EL (cell line): Measurements from ENCODE around the gene POFUT1.
A peak's percentile ranks its signal among the peaks of the same experiment; 100 is the strongest.
"Not testable (repeated sequence)": the region's sequence is repeated elsewhere in the genome, so short reads cannot be mapped to it uniquely, and the experiment has no call there.

Experiments
- DNase-seq: peaks from one replicate; pipeline ENCODE4 v3.0.0-alpha.2; 2016

Gene POFUT1

GRCh38 chr20:32207626-32208498 lies at the start of gene POFUT1, which contains the start of gene PLAGL2:
Gene POFUT1, plus strand, starts transcription at chr20:32207880. Its CDS starts 62 bp downstream, at chr20:32207942.
Gene PLAGL2, minus strand, starts transcription at chr20:32207743. Its CDS starts 5,565 bp downstream, at chr20:32202178.
- DNase-seq = peak; percentile 88

GRCh38 chr20:32158351-32158750 lies 49.3 kb upstream of the POFUT1 start:
- DNase-seq = no peak

DNA sequence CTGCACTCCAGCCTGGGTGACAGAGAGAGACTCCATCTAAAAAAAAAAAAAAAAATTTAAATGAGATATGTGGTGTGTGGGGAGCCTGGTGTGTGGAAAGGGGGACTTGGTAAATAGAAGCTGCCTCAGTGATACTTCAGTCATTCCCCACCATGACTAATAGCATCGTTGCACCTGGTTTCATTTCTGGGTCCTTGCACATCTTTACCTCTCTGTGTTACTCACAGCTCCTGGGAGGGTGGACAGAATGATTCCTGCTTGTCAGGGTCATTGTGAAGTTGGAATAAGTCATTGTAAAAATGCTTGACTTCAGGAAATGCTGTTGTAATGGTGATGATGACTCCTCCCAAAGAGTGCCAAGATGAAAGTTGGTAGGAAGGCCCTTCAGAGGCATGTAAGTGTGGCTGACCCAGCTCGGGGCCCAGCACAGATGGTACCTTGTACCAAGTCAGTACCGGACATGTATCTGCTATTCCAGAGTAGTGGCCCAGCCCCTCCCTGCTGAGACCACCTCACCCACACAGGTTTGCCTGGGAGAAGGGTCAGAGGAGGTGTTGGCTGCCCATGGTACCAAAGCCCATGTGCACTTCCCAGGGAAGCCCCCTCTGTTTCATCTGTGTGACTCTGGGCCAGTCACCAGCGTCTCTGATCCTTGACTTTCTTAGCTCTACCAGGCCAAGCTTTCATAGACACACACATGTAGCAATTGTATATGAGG lies 48.6 kb upstream of the POFUT1 start:
- DNase-seq = no peak

DNA sequence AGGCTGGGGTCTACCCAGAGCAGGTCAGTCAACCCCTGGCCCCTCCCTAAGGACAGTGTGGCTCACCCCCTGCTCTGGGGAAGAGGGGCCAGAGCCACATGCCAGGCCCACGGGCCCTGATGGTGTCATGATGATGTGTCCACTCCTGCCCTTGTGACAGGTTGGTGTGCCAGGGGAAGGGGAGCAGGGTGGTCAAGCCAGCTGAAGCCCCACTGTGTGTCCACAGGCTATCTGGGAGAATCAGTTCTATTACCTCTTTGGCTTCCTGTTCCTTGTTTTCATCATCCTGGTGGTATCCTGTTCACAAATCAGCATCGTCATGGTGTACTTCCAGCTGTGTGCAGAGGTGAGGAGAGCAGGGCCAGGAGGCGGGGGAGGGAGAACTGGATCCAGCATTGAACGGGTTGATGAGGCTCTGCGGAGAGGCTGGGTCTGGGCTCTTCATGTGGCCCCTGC lies 47.9 kb upstream of the POFUT1 start:
- no peak for DNase-seq

GRCh38 chr20:32160341-32160740 lies 47.3 kb upstream of the POFUT1 start:
- DNase-seq = no peak

DNA sequence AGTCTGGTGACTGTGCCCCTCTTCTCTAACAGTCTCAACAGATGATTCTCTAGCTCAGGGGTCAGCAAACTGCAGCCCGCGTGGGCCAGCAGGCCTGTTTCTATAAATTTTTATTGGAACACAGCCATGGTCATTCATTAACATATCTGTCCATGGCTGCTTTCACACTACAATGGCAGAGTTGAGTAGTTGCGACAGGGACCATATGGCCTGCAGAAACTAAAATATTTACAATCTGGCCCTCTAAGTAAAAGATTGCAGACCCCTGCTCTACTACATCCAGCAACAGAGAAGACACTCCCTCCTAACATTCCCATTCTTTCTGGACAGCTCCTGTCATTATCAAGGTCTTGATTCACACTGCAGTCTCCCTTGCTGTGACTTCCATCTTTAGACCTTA lies 45.3 kb upstream of the POFUT1 start:
- DNase-seq = no peak

GRCh38 chr20:32163951-32164350 lies 43.7 kb upstream of the POFUT1 start:
- DNase-seq = no peak

DNA sequence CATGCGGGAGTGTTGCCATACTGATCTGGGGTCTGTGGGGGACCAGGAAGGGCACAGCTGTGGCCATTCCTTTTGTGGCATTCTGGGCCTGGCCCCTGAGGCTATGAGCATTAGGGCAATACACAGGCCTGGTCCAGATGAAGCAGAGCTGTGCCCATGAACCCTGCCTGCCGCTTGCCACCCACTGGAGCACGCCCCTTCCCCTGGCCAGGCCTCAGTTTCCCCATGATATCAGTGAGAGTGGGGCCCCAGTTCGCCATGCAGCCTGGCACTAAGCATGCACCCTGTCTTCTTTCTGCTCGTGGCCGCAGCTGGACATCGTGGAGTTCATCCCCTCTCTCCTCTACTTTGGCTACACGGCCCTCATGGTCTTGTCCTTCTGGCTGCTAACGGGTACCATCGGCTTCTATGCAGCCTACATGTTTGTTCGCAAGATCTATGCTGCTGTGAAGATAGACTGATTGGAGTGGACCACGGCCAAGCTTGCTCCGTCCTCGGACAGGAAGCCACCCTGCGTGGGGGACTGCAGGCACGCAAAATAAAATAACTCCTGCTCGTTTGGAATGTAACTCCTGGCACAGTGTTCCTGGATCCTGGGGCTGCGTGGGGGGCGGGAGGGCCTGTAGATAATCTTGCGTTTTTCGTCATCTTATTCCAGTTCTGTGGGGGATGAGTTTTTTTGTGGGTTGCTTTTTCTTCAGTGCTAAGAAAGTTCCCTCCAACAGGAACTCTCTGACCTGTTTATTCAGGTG lies 42.5 kb upstream of the POFUT1 start:
- no peak for DNase-seq

GRCh38 chr20:32165836-32166545 lies 41.7 kb upstream of the POFUT1 start:
- DNase-seq = no peak

DNA sequence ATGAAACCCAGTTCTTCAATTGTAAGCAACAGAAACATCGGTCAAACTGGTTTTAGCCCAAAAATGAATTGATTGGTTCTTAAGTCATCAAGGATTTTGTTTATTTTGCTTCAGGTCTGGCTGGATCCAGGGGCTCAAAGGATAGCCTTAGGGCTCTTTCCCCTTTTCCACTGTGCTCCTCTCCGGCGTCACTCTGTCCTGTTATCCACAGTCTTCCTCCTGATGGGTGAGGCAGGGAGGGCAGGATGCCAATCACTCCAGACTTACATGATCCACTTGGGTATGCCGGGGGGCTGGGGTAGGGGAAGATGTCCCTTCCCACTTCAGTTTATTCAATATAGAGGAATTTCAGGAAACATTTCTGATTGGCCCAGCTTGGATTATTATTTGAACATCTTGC lies 40.1 kb upstream of the POFUT1 start:
- DNase-seq = no peak

GRCh38 chr20:32168184-32168910 lies 39.3 kb upstream of the POFUT1 start:
- peak; percentile 43 for DNase-seq

- not testable (repeated sequence) for DNase-seq
Measured at GRCh38 chr20:32177696-32178095, 30.0 kb upstream of the POFUT1 start.

DNA sequence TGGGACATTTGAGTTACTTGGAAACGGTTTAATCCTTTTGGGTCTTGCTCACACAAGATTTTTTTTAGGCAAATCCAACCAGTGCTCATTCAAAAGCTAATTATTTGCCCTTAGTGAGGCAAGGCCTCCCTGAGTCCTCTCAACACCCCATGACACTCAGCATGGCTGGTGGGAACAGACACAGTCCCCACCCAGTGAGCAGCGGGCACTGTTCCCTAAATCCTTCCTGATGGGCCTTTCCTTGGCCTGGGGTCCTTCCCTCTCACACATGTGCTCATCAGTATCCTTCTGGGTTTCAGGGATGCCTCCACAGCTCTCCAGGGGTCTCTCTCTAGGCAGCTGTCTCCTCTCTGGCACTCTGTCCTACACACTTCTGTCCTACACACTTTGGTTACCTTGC lies 28.2 kb upstream of the POFUT1 start:
- no peak for DNase-seq

DNA sequence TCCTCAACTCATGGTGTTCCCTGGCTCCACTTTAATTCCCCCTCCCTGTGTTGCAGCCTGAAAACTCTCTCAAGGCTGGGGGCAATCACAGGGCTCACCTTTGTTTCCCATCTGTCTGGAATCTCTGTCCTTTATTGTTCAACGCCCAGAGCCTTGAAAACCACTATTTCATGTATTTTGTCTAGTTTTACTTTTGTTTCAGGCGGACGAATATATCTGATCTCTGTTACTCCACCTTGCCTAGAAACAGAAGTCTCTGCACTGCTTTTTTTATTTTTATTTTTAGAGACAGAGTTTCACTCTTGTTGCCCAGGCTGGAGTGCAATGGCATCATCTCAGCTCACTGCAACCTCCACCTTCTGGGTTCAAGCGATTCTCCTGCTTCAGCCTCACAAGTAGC lies 27.7 kb upstream of the POFUT1 start:
- DNase-seq = no peak

DNA sequence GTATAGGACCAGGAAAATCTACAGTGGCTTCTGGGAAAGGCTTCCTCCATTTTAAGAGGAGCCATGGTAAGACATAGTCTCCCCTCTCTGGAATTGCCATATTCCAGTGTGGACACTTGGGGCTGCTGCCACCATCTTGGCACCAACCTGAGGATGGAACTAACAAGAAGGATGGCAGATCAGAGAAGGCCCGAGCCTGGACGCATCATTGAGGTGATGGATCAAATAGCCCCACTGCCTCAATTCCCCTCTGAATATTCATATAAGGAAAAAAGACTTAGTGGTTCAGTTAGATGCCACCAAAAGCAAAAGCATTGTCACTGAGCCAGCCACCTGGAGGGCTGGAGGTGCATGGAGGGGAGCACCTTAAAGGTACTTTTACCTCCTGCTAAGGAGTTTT lies 26.1 kb upstream of the POFUT1 start:
- DNase-seq = no peak

DNA sequence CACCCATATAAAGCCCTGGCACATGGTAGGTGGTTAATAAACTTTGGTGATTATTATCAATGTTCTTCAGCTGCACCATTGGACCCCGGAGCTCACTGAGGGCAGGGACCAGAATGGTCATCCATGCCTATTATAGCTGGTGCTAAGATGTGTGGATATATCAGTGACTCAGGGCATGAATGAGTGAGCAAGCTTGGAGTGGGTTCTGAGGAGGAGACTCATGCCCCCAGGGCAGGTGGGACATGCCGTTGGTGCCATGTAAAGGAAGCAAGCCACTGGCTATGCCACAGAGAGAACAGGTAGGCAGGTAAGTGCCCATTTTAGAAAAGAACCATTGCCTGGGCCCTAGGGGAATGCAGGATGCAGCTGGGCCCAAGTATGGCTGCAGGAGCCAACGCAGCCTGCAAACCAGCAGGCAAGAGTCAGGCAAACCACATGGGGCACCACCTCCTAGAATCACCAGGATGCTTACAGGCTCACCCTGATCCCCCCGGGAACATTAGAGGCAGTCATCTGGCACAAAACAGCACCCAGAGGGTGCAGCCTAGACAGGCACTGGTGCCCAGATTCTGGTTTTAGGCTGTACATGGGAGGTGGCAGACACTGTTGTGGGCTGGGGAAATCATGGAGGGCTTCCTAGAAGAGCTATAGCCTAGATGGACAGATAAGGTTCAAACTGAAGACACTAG lies 23.6 kb upstream of the POFUT1 start:
- no peak for DNase-seq

- no peak for DNase-seq
Measured at GRCh38 chr20:32184961-32185603, 22.6 kb upstream of the POFUT1 start.

- no peak for DNase-seq
Measured at GRCh38 chr20:32186506-32186905, 21.2 kb upstream of the POFUT1 start.

- DNase-seq = no peak
Measured at GRCh38 chr20:32188376-32189122, 19.1 kb upstream of the POFUT1 start.

DNA sequence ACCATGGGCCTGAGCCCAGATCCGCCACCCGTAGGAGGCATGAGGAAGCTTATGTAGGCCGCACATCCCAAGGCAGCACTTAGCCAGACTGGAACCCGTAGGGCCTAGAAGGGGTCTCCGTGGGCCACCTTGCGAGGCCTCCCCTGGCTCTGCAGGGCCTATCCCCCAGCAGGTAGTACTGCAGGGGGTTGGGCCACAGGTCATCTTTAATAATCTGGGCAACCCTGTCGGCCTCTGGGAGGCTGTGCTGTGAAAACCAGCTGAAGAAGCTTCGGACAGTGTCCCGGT lies 18.6 kb upstream of the POFUT1 start:
- DNase-seq = no peak
